Measurements from ENCODE around the gene ALDH1A1.

DNA sequence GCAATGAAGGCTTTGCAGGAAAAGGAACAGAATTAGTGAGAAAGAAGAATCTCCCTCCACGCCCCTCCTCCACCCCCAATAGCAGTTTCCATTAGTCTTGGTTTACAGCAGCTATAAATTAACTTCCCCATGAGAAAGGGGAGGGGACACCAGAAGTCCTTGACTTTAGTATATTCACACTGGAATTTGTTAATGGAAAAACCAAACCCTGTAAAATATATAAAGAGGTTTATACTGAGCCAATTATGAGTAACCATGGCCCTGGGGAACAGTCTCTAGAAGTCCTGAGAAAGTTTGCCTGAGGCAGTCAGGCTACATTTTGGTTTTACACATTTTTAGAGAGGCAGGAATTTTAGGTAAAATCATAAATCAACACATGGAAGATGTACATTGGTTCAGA is 88.5 kb downstream of the ALDH1A1 start:
- TF ChIP-seq EZH2phosphoT487 (IDR thresholded peaks at IDR 0.05; ENCODE audit: low read length) (no peak), EZH2 (optimal IDR thresholded peaks at IDR 0.05; ENCODE audit: low read depth, low read length) (no peak)
- TF ChIP-seq, protein P1, sequence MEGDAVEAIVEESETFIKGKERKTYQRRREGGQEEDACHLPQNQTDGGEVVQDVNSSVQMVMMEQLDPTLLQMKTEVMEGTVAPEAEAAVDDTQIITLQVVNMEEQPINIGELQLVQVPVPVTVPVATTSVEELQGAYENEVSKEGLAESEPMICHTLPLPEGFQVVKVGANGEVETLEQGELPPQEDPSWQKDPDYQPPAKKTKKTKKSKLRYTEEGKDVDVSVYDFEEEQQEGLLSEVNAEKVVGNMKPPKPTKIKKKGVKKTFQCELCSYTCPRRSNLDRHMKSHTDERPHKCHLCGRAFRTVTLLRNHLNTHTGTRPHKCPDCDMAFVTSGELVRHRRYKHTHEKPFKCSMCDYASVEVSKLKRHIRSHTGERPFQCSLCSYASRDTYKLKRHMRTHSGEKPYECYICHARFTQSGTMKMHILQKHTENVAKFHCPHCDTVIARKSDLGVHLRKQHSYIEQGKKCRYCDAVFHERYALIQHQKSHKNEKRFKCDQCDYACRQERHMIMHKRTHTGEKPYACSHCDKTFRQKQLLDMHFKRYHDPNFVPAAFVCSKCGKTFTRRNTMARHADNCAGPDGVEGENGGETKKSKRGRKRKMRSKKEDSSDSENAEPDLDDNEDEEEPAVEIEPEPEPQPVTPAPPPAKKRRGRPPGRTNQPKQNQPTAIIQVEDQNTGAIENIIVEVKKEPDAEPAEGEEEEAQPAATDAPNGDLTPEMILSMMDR (IDR thresholded peaks at IDR 0.05; ENCODE audit: low read length) = no peak
